Epithelial cell of esophagus (primary cell): Measurements from ENCODE around the gene ZNF143.
"Not testable (repeated sequence)": the region's sequence is repeated elsewhere in the genome, so short reads cannot be mapped to it uniquely, and the experiment has no call there.

Experiments
- DNase-seq: peaks from one replicate; pipeline ENCODE4 v3.0.0; 2010; ENCODE audit warnings: low read depth
- H3K4me3 ChIP-seq: 2 replicates; pipeline ENCODE4 v1.5.1; 2011; ENCODE audit warnings: mild to moderate bottlenecking, low read length, control low read depth
- TF ChIP-seq, protein P1 (sequence below): IDR thresholded peaks from 2 replicates; pipeline ENCODE4 v1.5.1; 2011; ENCODE audit warnings: low read depth, mild to moderate bottlenecking, low read length, control low read depth, inconsistent platforms; ENCODE audit not compliant: insufficient read depth; ENCODE audit errors: missing control alignments

The ZNF143 gene

DNA sequence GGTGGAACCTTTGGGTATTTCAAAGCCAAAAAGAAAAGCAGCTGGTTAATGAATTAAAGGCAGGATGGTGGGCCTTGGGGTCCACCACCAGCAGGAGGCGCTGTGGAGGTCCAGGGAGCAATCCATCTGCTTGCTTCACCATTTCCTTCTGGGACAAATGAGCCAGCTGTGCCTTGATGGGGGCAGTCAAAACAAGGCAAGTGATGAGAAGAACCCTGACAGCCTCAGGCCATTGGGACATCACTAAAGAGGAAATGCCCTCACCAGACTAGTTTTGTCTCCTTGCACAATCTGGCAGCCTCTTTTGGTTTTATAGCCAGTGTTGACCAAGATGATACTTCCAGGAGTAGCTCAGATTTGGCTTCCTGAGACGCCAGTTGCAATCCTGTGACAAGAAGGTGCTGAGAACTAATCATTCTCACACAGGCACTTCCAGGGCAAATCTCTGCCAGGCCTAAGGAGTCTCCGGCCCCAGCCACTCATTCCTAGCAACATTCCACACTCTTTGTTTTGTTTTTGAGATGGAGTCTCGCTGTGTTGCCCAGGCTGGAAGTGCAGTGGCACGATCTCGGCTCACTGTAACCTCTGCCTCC is 74.5 kb downstream of the ZNF143 start:
- no peak overlapping the region for H3K4me3 ChIP-seq
- DNase-seq: peak; percentile 95
- TF ChIP-seq, protein P1, sequence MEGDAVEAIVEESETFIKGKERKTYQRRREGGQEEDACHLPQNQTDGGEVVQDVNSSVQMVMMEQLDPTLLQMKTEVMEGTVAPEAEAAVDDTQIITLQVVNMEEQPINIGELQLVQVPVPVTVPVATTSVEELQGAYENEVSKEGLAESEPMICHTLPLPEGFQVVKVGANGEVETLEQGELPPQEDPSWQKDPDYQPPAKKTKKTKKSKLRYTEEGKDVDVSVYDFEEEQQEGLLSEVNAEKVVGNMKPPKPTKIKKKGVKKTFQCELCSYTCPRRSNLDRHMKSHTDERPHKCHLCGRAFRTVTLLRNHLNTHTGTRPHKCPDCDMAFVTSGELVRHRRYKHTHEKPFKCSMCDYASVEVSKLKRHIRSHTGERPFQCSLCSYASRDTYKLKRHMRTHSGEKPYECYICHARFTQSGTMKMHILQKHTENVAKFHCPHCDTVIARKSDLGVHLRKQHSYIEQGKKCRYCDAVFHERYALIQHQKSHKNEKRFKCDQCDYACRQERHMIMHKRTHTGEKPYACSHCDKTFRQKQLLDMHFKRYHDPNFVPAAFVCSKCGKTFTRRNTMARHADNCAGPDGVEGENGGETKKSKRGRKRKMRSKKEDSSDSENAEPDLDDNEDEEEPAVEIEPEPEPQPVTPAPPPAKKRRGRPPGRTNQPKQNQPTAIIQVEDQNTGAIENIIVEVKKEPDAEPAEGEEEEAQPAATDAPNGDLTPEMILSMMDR: peak; percentile 77

DNA sequence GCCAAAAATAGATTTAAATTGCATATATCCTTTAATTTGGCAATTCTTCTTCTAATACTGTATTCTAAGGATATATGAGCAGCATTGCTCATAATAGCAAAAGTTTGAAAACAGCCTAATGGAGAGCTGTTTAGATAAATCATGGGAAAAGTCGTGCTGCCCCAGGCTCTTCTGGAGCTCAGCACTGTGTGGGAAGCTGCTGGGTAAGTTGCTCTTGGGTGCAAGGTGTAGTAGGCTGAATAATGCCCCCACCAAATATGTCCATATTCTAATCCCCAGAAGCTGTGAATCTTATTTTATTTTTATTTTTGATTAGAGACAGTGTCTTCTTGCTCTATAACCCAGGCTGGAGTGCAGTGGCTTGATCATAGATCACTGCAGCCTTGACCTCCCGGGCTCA is 77.7 kb downstream of the ZNF143 start:
- TF ChIP-seq, protein P1: no peak
- no peak overlapping the region for H3K4me3 ChIP-seq
- no peak for DNase-seq

DNA sequence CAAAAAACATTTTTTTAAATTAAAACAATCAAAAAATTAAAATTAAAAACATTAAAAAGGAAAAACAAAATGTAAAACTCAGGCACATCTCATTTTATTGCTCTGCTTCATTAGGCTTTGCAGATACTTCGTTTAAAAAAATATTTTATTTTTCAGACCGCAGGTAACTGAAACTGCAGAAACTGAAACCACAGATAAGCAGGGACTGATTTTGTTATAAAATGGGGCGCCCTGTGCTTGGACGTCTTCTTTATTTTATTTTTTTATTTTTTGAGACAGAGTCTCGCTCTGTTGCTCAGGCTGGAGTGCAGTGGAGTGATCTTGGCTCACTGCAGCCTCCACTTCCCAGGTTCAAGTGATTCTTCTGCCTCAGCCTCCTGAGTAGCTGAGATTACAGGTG is 88.4 kb downstream of the ZNF143 start:
- DNase-seq, H3K4me3 ChIP-seq: not testable (repeated sequence)

DNA sequence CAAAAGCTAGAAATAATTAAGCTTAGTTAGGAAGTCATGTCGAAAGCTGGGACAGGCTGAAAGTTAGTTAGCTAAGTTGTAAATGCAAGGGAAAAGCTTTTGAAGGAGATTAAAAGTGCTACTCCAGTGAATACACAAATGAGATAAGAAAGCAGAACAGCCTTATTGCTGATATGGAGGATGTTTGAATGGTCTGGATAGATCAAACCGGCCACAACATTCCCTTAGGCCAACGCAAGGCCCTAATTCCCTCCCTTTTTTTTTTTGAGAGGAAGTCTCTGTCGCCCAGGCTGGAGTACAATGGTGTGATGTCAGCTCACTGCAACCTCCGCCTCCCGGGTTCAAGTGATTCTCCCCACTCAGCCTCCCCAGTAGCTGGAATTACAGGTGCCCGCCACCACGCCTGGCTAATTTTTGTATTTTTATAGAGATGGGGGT is 89.4 kb downstream of the ZNF143 start:
- H3K4me3 ChIP-seq: no peak overlapping the region
- TF ChIP-seq, protein P1: no peak
- no peak for DNase-seq

DNA sequence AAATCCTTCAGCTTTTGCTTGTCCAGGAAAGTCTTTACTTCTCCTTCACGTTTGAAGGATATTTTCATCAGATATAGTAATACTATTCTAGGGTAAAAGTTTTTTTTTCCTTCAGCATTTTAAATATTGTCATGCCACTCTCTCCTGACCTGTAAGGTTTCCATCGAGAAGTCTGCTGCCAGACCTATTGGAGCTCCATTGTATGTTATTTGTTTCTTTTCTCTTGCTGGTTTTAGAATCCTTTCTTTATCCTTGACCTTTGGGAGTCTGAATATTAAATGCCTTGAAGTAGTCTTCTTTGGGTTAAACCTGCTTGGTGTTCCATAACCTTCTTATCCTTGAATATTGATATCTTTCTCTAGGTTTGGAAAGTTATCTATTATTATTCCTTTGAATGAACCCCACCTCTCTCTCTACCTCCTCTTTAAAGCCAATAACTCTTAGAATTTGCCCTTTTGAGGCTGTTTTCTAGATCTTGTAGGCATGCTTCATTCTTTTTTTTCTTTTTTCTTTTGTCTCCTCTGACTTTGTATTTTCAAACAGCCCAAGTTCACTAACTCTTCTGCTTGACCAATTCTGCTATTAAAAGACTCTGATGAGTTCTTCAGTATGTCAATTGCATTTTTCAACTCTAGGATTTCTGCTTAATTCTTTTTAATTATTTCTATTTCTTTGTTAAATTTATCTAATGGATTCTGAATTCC is 100.6 kb downstream of the ZNF143 start:
- TF ChIP-seq, protein P1: no peak
- no peak for DNase-seq
- no peak overlapping the region for H3K4me3 ChIP-seq

DNA sequence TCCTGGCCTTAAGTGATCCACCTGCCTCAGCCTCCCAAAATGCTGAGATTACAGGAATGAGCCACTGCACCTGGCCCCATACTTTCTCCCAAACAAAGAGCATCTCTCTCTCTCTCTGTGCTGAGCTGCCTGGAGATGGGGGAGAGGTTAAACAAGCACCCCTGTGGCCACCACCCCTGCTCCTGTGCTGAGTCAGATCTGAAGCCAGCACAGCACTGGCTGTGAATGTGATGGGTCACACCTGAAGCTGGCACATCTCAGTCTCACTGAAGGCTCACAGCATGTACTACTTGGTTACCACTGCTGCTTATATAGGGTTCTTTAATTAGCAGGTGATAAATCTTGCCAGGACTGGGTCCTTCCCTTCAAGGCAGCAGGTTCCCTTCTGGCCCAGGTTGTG is 101.9 kb downstream of the ZNF143 start:
- no peak overlapping the region for H3K4me3 ChIP-seq
- TF ChIP-seq, protein P1: no peak
- peak; percentile 62 for DNase-seq

DNA sequence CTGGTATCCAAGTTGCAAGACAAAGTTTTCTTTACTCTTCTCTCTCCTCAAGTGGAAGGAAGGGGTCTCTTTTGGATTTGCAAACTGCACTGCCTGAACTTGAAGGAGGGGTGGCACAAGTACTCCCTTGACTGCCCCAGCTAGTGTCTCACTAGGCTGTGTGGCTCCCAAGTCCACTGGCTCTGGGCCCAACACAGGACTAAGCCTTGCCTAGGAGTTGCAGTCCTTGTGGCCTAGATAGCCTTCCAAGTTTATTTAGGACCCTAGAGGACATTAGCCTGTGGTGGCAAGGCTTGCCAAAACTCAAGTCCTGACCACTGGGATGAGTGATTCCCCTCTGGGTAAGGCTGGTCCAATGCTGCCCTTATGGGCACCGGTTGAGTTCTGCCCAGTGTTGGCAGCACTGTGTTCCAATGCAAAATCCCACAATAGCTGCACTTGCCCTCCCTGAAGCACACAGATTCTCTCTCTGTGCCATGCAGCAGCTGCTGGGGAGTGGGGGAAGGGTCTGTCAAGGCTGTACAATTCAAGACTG is 102.5 kb downstream of the ZNF143 start:
- no peak overlapping the region for H3K4me3 ChIP-seq
- no peak for DNase-seq
- TF ChIP-seq, protein P1: no peak
